ENCODE measurements around the gene GRIK3. TPM values are rescaled to one million over a fixed set of nuclear protein-coding genes. Genes with fewer than 3 reads are reported as not detected.

GRIK3 gene
- total and polyA plus RNA-seq, 2 donors (not counting 1 experiment from before 2014, with no cell fraction given), result not detected

- Histone ChIP-seq H3K4me2 (ENCODE audit: extremely low read depth, insufficient read depth, low read length) (no peak overlapping the region), H3K27ac (ENCODE audit: insufficient read depth, low read length) (no peak overlapping the region), H3K27me3 (ENCODE audit: control insufficient read depth, insufficient read depth, low read length) (no peaks in the 10 kb centered on the region), H3K4me3 (replicated peaks in 1 of 4; ENCODE audit: control extremely low read depth in 1 of 4, insufficient read depth in 1 of 4, low read depth in 3 of 4, low read length in 4 of 4) (no peak overlapping the region), H4K20me1 (ENCODE audit: control insufficient read depth, extremely low read depth, insufficient read depth, low read length) (no peaks in the 10 kb centered on the region), H3K9ac (ENCODE audit: insufficient read depth, low read length) (no peak overlapping the region), H3K4me1 (ENCODE audit: control insufficient read depth, extremely low read depth, insufficient read depth, low read length) (no peaks in the 10 kb centered on the region), H3K9me3 (ENCODE audit: control insufficient read depth, insufficient read depth, low read depth, low read length) (no peaks in the 10 kb centered on the region), H2AFZ (ENCODE audit: low read length) (no peak overlapping the region), H3K36me3 (ENCODE audit: control insufficient read depth, insufficient read depth, low read length) (no peaks in the 10 kb centered on the region), H3K79me2 (ENCODE audit: control insufficient read depth, insufficient read depth, low read length) (no peaks in the 10 kb centered on the region)
- TF ChIP-seq EZH2 (IDR thresholded peaks at IDR 0.05; ENCODE audit: low read length, missing control alignments) (no peak), CTCF (conservative IDR thresholded peaks at IDR 0.05 in 1 of 2, IDR thresholded peaks at IDR 0.05 in 1 of 2; ENCODE audit: low read depth in 1 of 2, low read length in 2 of 2) (no peak)
- no peak for DNase-seq (ENCODE audit: low read depth in 2 of 2)
These were observed 183.2 kb downstream of the GRIK3 start for GRCh38 chr1:36851087-36851486.

GRCh38 chr1:36849956-36850355 is 184.4 kb downstream of the GRIK3 start:
- DNase-seq (ENCODE audit: low read depth in 2 of 2), result no peak
- Histone ChIP-seq H3K4me2 (ENCODE audit: extremely low read depth, insufficient read depth, low read length) (no peak overlapping the region), H3K36me3 (ENCODE audit: control insufficient read depth, insufficient read depth, low read length) (no peaks in the 10 kb centered on the region), H3K79me2 (ENCODE audit: control insufficient read depth, insufficient read depth, low read length) (no peaks in the 10 kb centered on the region), H3K9me3 (ENCODE audit: control insufficient read depth, insufficient read depth, low read depth, low read length) (no peaks in the 10 kb centered on the region), H3K27me3 (ENCODE audit: control insufficient read depth, insufficient read depth, low read length) (no peaks in the 10 kb centered on the region), H3K27ac (ENCODE audit: insufficient read depth, low read length) (no peak overlapping the region), H3K9ac (ENCODE audit: insufficient read depth, low read length) (no peak overlapping the region), H3K4me3 (replicated peaks in 1 of 4; ENCODE audit: control extremely low read depth in 1 of 4, insufficient read depth in 1 of 4, low read depth in 3 of 4, low read length in 4 of 4) (no peak overlapping the region), H4K20me1 (ENCODE audit: control insufficient read depth, extremely low read depth, insufficient read depth, low read length) (no peaks in the 10 kb centered on the region), H2AFZ (ENCODE audit: low read length) (no peak overlapping the region), H3K4me1 (ENCODE audit: control insufficient read depth, extremely low read depth, insufficient read depth, low read length) (no peaks in the 10 kb centered on the region)
- no peak for TF ChIP-seq EZH2 (IDR thresholded peaks at IDR 0.05; ENCODE audit: low read length, missing control alignments)
- no peak for TF ChIP-seq CTCF (conservative IDR thresholded peaks at IDR 0.05 in 1 of 2, IDR thresholded peaks at IDR 0.05 in 1 of 2; ENCODE audit: low read depth in 1 of 2, low read length in 2 of 2)

DNA sequence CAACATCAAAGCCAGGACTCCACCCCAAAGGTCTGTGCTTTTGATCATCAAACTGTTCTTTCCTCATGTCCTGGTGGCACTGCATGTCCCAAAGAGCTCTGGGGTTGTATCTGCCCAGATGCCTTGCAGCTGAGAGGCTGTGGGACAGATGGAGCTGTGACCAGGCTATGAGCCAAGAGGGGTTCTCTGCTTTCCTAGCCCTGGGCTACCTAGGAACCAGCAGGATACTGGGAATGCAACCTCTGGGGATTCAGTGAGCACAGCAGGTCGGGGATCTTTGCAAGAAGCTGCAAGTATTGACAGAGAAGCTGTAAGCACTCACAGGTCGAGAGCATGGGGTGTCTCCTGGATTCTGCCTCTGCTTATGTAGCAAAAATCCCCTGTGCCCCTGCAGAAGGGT is 186.6 kb downstream of the GRIK3 start:
- no peak overlapping the region for H3K27ac ChIP-seq (ENCODE audit: insufficient read depth, low read length)
- no peaks in the 10 kb centered on the region for H3K36me3 ChIP-seq (ENCODE audit: control insufficient read depth, insufficient read depth, low read length)
- no peak for DNase-seq (ENCODE audit: low read depth in 2 of 2)
- H3K79me2 ChIP-seq (ENCODE audit: control insufficient read depth, insufficient read depth, low read length), result no peaks in the 10 kb centered on the region
- H3K4me1 ChIP-seq (ENCODE audit: control insufficient read depth, extremely low read depth, insufficient read depth, low read length), result no peaks in the 10 kb centered on the region
- no peak overlapping the region for H3K9ac ChIP-seq (ENCODE audit: insufficient read depth, low read length)
- H4K20me1 ChIP-seq (ENCODE audit: control insufficient read depth, extremely low read depth, insufficient read depth, low read length), result no peaks in the 10 kb centered on the region
- no peaks in the 10 kb centered on the region for H3K27me3 ChIP-seq (ENCODE audit: control insufficient read depth, insufficient read depth, low read length)
- no peaks in the 10 kb centered on the region for H3K9me3 ChIP-seq (ENCODE audit: control insufficient read depth, insufficient read depth, low read depth, low read length)
- no peak overlapping the region for H2AFZ ChIP-seq (ENCODE audit: low read length)
- no peak overlapping the region for H3K4me3 ChIP-seq (replicated peaks in 1 of 4; ENCODE audit: control extremely low read depth in 1 of 4, insufficient read depth in 1 of 4, low read depth in 3 of 4, low read length in 4 of 4)
- no peak overlapping the region for H3K4me2 ChIP-seq (ENCODE audit: extremely low read depth, insufficient read depth, low read length)
- TF ChIP-seq CTCF (conservative IDR thresholded peaks at IDR 0.05 in 1 of 2, IDR thresholded peaks at IDR 0.05 in 1 of 2; ENCODE audit: low read depth in 1 of 2, low read length in 2 of 2) (no peak), EZH2 (IDR thresholded peaks at IDR 0.05; ENCODE audit: low read length, missing control alignments) (no peak)

Data from fibroblast of lung (primary cell).